HepG2 (cell line): ENCODE measurements around the gene ALPL. TPM values are rescaled to one million over a fixed set of nuclear protein-coding genes. Genes with fewer than 3 reads are reported as not detected.

Experiments used
- ATAC-seq: fragments of 200-7000 bp; cut with Tn5 transposase; 3 replicates; pipeline ENCODE4 v1.9.1; 2020; ENCODE audit warnings: mild to moderate bottlenecking, moderate library complexity
- BruUV-seq: library from RNA; stranded (reverse); fragments of 400-500 nt; replicated peaks from 2 replicates; lab custom pipeline; 2021; lab: Mats Ljungman, UMichigan
- CTCF ChIA-PET: fragments of 300-600 bp; formaldehyde crosslinking; extraction: SDS; loops from one replicate; lab custom pipeline; 2021; ENCODE audit warnings: low total read pairs, inconsistent platforms, low intra/inter-chr PET ratio; lab: Yijun Ruan, JAX
- POLR2A ChIA-PET: fragments of 350-600 bp; sonication (Branson Sonifier 250); formaldehyde crosslinking; loops from one replicate; lab custom pipeline; 2020; ENCODE audit warnings: antibody characterized with exemption, inconsistent platforms; lab: Yijun Ruan, JAX
- DNase-seq: peaks from one replicate; pipeline ENCODE4 v3.0.0-alpha.2; 2015; ENCODE audit warnings: low spot score
- FAIRE-seq: peaks from 3 replicates; lab custom pipeline; 2011; peaks lifted over from hg19 to GRCh38; lab: Jason Lieb, UNC
- H2AFZ ChIP-seq: one replicate; pipeline ENCODE4 v1.6.1; 2011; ENCODE audit warnings: low read length, inconsistent platforms
- H3K27ac ChIP-seq: fragments of 300-600 bp; 3 replicates; pipeline ENCODE4 v1.8.0; 2011; ENCODE audit warnings: mixed run types, mild to moderate bottlenecking, mixed read lengths, low read length, inconsistent platforms; ENCODE audit not compliant: insufficient read depth; ENCODE audit errors: extremely low read length
- H3K27me3 ChIP-seq, 2 experiments: fragments of 200-600 bp in 1 of 2; 2 replicates in 1 of 2; 3 replicates in 1 of 2; pipeline versions ENCODE4 v1.6.0 to v1.8.0; 2011; ENCODE audit warnings: low read length in 2 of 2, mild to moderate bottlenecking in 2 of 2, moderate library complexity in 2 of 2, inconsistent platforms in 1 of 2; ENCODE audit not compliant: insufficient read depth in 2 of 2, control insufficient read depth in 1 of 2
- H3K36me3 ChIP-seq, 2 experiments: fragments of 200-600 bp in 1 of 2; replicated peaks in 1 of 2; 2 replicates in 1 of 2; 3 replicates in 1 of 2; pipeline versions ENCODE4 v1.5.1 to v1.8.0; 2011; ENCODE audit warnings: low read length in 2 of 2, inconsistent platforms in 1 of 2; ENCODE audit not compliant: insufficient read depth in 2 of 2, control insufficient read depth in 1 of 2
- H3K4me1 ChIP-seq: 2 replicates; pipeline ENCODE4 v1.5.1; 2012; ENCODE audit warnings: low read length, inconsistent platforms; ENCODE audit not compliant: insufficient read depth
- H3K4me2 ChIP-seq: 2 replicates; pipeline ENCODE4 v1.6.0; 2011; ENCODE audit warnings: low read depth, low read length, inconsistent platforms
- H3K4me3 ChIP-seq, 3 experiments: fragments of 200-600 bp in 1 of 3; sonication (generic), shearing (Covaris generic) in 1 of 3; replicated peaks in 1 of 3; 2 replicates each; pipeline ENCODE4 v1.5.1; 2011 to 2016; ENCODE audit warnings: low read length in 3 of 3, inconsistent platforms in 2 of 3, low read depth in 2 of 3, mild to moderate bottlenecking in 2 of 3, control low read depth in 1 of 3, mixed read lengths in 1 of 3; ENCODE audit not compliant: insufficient read depth in 1 of 3
- H3K79me2 ChIP-seq: one replicate; pipeline ENCODE4 v1.6.1; 2011; ENCODE audit warnings: low read length, inconsistent platforms; ENCODE audit not compliant: insufficient read depth
- H3K9ac ChIP-seq: 2 replicates; pipeline ENCODE4 v1.6.0; 2011; ENCODE audit warnings: mild to moderate bottlenecking, low read depth, low read length, inconsistent platforms; ENCODE audit not compliant: insufficient read depth
- H3K9me3 ChIP-seq: 2 replicates; pipeline ENCODE4 v1.5.1; 2012; ENCODE audit warnings: mild to moderate bottlenecking, low read length
- H4K20me1 ChIP-seq: 2 replicates; pipeline ENCODE4 v1.6.0; 2011; ENCODE audit warnings: inconsistent platforms, mild to moderate bottlenecking, low read length, moderate library complexity; ENCODE audit not compliant: insufficient read depth
- ATF7-NPFF ChIP-seq: sonication (generic); formaldehyde crosslinking; IDR thresholded peaks from 2 replicates; pipeline ENCODE4 v1.8.1; 2023; ENCODE audit warnings: mild to moderate bottlenecking, low read depth, missing genetic modification reagents, moderate library complexity
- JUND ChIP-seq: sonication (generic); formaldehyde crosslinking; IDR thresholded peaks from 2 replicates; pipeline ENCODE4 v1.8.0; 2022; ENCODE audit warnings: mild to moderate bottlenecking, missing genetic modification reagents
- RBAK ChIP-seq: sonication (generic); formaldehyde crosslinking; IDR thresholded peaks from 2 replicates; pipeline ENCODE4 v1.5.1; 2020; ENCODE audit warnings: mild to moderate bottlenecking, missing genetic modification reagents
- RFXAP ChIP-seq: sonication (generic); formaldehyde crosslinking; IDR thresholded peaks from 2 replicates; pipeline ENCODE4 v1.4.0; 2020; ENCODE audit warnings: missing genetic modification reagents, borderline replicate concordance
- TARDBP ChIP-seq: sonication (generic); formaldehyde crosslinking; IDR thresholded peaks from 2 replicates; pipeline ENCODE4 v1.8.0; 2022; ENCODE audit warnings: mild to moderate bottlenecking, missing genetic modification reagents
- YY1 ChIP-seq: IDR thresholded peaks from 2 replicates; pipeline ENCODE4 v1.6.1; 2011; ENCODE audit warnings: low read length, low read depth, moderate library complexity, mild to moderate bottlenecking; ENCODE audit not compliant: insufficient read depth, insufficient replicate concordance
- ZNF138 ChIP-seq: sonication (generic); formaldehyde crosslinking; IDR thresholded peaks from 2 replicates; pipeline ENCODE4 v1.5.0; 2020; ENCODE audit warnings: mild to moderate bottlenecking, low read depth, missing genetic modification reagents
- ZNF558 ChIP-seq: sonication (generic); formaldehyde crosslinking; IDR thresholded peaks from 2 replicates; pipeline ENCODE4 v1.9.0; 2022; ENCODE audit warnings: mild to moderate bottlenecking, missing genetic modification reagents, borderline replicate concordance
- ZNF792 ChIP-seq: IDR thresholded peaks from 2 replicates; pipeline ENCODE4 v1.6.1; 2016
- WGBS: methylation state at CpG from one replicate; pipeline ENCODE4 v1.1.6; 2017; ENCODE audit warnings: low lambda C conversion rate; 5-methylcytosine and 5-hydroxymethylcytosine counted together
- in situ Hi-C: cut with HindIII; loops from 2 replicates; pipeline ENCODE4 v1.10.0; 2017; ENCODE audit warnings: low pct_unique_long_range_greater_than_20kb; ENCODE audit not compliant: extremely low pct_ligation_motif_present
- intact Hi-C: fragments of 100-400 bp; cut with micrococcal nuclease; formaldehyde crosslinking; loops from one replicate; pipeline ENCODE4 v1.10.0; 2022; ENCODE audit not compliant: unreplicated experiment
- polyA plus RNA-seq, 8 experiments: library from polyadenylated mRNA; depleted of rRNA in 3 of 8; stranded (reverse) in 7 of 8; unstranded in 1 of 8; fragments of >200 nt; fragmentation: Illumina TruSeq in 4 of 8; extraction: Trizol in 4 of 8; gene quantifications; 2 replicates each; pipeline versions ENCODE4 v1.2.1 to v1.2.3, GENCODE V29; 2011 to 2016; ENCODE audit warnings: low read depth in 4 of 8, missing spikeins in 1 of 8, mixed read lengths in 1 of 8; ENCODE audit not compliant: insufficient read depth in 1 of 8
- total RNA-seq, 5 experiments: library from RNA; depleted of rRNA; stranded (reverse); fragments of >200 nt; fragmentation: Illumina TruSeq; extraction: Trizol; gene quantifications; 2 replicates each; pipeline ENCODE4 v1.2.3, GENCODE V29; 2016; ENCODE audit warnings: low read depth in 1 of 5
- TF ChIP-seq, protein P1 (sequence below): sonication (generic); formaldehyde crosslinking; IDR thresholded peaks from 2 replicates; pipeline ENCODE4 v1.5.0; 2020; ENCODE audit warnings: missing genetic modification reagents

The ALPL gene
- total and polyA plus RNA-seq, 2 of the 13 experiments (the other 11 are each of a cell fraction or from before 2014, with no cell fraction given), result 0.12 TPM; not detected in 1

GRCh38 chr1:21532496-21532895, 23.3 kb downstream of the ALPL start:
- FAIRE-seq, result no peak
- H3K36me3 ChIP-seq, result no peaks in the 10 kb centered on the region
- H2AFZ ChIP-seq, result no peak overlapping the region
- no TSS peak for BruUV-seq
- TF ChIP-seq ATF7-NPFF (CRISPR knock-in tag), result no peak
- no peak for TF ChIP-seq RBAK (CRISPR knock-in tag)
- TF ChIP-seq ZNF138 (CRISPR knock-in tag), result no peak
- no peak for TF ChIP-seq TARDBP
- TF ChIP-seq ZNF558 (CRISPR knock-in tag), result no peak
- TF ChIP-seq, protein P1, sequence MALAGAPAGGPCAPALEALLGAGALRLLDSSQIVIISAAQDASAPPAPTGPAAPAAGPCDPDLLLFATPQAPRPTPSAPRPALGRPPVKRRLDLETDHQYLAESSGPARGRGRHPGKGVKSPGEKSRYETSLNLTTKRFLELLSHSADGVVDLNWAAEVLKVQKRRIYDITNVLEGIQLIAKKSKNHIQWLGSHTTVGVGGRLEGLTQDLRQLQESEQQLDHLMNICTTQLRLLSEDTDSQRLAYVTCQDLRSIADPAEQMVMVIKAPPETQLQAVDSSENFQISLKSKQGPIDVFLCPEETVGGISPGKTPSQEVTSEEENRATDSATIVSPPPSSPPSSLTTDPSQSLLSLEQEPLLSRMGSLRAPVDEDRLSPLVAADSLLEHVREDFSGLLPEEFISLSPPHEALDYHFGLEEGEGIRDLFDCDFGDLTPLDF (CRISPR knock-in tag), result no peak
- no peak for TF ChIP-seq JUND
- no peak for TF ChIP-seq RFXAP (CRISPR knock-in tag)
- no peak for TF ChIP-seq ZNF792 (CRISPR knock-in tag)
- TF ChIP-seq YY1, result no peak
- TF ChIP-seq, all 625 proteins: peak for 0
- ATAC-seq (no peak), DNase-seq (no peak)
- CTCF ChIA-PET, result no interaction called here
- WGBS, result 15% methylated on average over 3 of the region's 3 CpGs
- Histone ChIP-seq H3K4me1 (peaks cover 29% of the 10 kb centered on the region), H4K20me1 (no peaks in the 10 kb centered on the region; the same call in 1 of the 2 replicates), H3K27ac (no peak overlapping the region), H3K9me3 (no peaks in the 10 kb centered on the region), H3K79me2 (no peaks in the 10 kb centered on the region), H3K9ac (no peak overlapping the region), H3K4me2 (no peak overlapping the region), H3K4me3 (no peak overlapping the region), H3K27me3 (peaks cover 0 to 9% of the 10 kb centered on the region in 2 experiments; a peak in 2 of 5 replicates)
- intact Hi-C loops (no loop called here), in situ Hi-C loops (no loop called here)
- POLR2A ChIA-PET, result no interaction called here
